Caco-2 (cell line): ENCODE measurements around the gene CYTL1. TPM values are rescaled to one million over a fixed set of nuclear protein-coding genes. Genes with fewer than 3 reads are reported as not detected.

Experiments
- BruUV-seq: library from RNA; stranded (reverse); fragments of 400-500 nt; replicated peaks from 2 replicates; lab custom pipeline; 2021; lab: Mats Ljungman, UMichigan
- CTCF ChIA-PET: fragments of 300-600 bp; sonication (Branson Sonifier 250); formaldehyde crosslinking; loops from one replicate; lab custom pipeline; 2022; ENCODE audit warnings: antibody characterized with exemption; lab: Charles Lee
- POLR2A ChIA-PET: fragments of 300-600 bp; sonication (Branson Sonifier 250); formaldehyde crosslinking; loops from one replicate; lab custom pipeline; 2022; ENCODE audit warnings: antibody characterized with exemption; lab: Charles Lee
- DNase-seq, 2 experiments: peaks; one replicate each; pipeline versions ENCODE4 v3.0.0 to v3.0.0-alpha.2; 2020 to 2022
- H3K27me3 ChIP-seq: replicated peaks from 2 replicates; pipeline ENCODE4 v1.6.0; 2011; ENCODE audit warnings: low read length; ENCODE audit not compliant: control insufficient read depth, insufficient read depth
- H3K36me3 ChIP-seq: 2 replicates; pipeline ENCODE4 v1.5.1; 2011; ENCODE audit warnings: low read length; ENCODE audit not compliant: control insufficient read depth, insufficient read depth
- H3K4me1 ChIP-seq: fragments of 250-450 bp; sonication (Bioruptor Pico); 2 replicates; pipeline ENCODE4 v1.5.1; 2020; ENCODE audit warnings: mild to moderate bottlenecking
- H3K4me3 ChIP-seq: 2 replicates; pipeline ENCODE4 v1.5.1; 2011; ENCODE audit warnings: low read depth, mild to moderate bottlenecking, control low read depth, low read length
- H3K9me3 ChIP-seq: fragments of 250-450 bp; sonication (Bioruptor Pico); 2 replicates; pipeline ENCODE4 v1.5.1; 2020; ENCODE audit warnings: mild to moderate bottlenecking, moderate library complexity
- H3K27ac Mint-ChIP-seq: one replicate; pipeline ENCODE4 v1.8.0; 2022; ENCODE audit warnings: mixed read lengths; ENCODE audit not compliant: unreplicated experiment
- H3K27me3 Mint-ChIP-seq: one replicate; pipeline ENCODE4 v1.8.0; 2022; ENCODE audit warnings: mixed read lengths; ENCODE audit not compliant: insufficient read depth, unreplicated experiment
- H3K36me3 Mint-ChIP-seq: one replicate; pipeline ENCODE4 v1.8.0; 2022; ENCODE audit warnings: mild to moderate bottlenecking, mixed read lengths; ENCODE audit not compliant: insufficient read depth, unreplicated experiment
- H3K4me1 Mint-ChIP-seq: one replicate; pipeline ENCODE4 v1.8.0; 2022; ENCODE audit warnings: low read depth, mixed read lengths; ENCODE audit not compliant: unreplicated experiment
- H3K4me3 Mint-ChIP-seq: one replicate; pipeline ENCODE4 v1.8.0; 2022; ENCODE audit warnings: mild to moderate bottlenecking, moderate library complexity, mixed read lengths; ENCODE audit not compliant: unreplicated experiment
- H3K9me3 Mint-ChIP-seq: one replicate; pipeline ENCODE4 v1.8.0; 2022; ENCODE audit warnings: mixed read lengths; ENCODE audit not compliant: unreplicated experiment
- CTCF ChIP-seq, 2 experiments: fragments of 200-600 bp in 1 of 2; IDR thresholded peaks; 1 replicate in 1 of 2; 2 replicates in 1 of 2; pipeline versions ENCODE4 v1.5.1 to v1.8.0; 2011 to 2022; ENCODE audit warnings: antibody characterized with exemption in 1 of 2, control low read depth in 1 of 2, inconsistent platforms in 1 of 2, low read depth in 1 of 2, low read length in 1 of 2, mild to moderate bottlenecking in 1 of 2, moderate library complexity in 1 of 2; ENCODE audit not compliant: insufficient read depth in 1 of 2, severe bottlenecking in 1 of 2, unreplicated experiment in 1 of 2
- intact Hi-C: fragments of 100-400 bp; cut with micrococcal nuclease; formaldehyde crosslinking; loops from one replicate; pipeline ENCODE4 v1.10.0; 2022; ENCODE audit not compliant: unreplicated experiment
- total RNA-seq: library from RNA; stranded (reverse); gene quantifications from 2 replicates; pipeline ENCODE4 v1.2.3, GENCODE V29; 2022

Gene CYTL1
- total RNA-seq, 1 experiment from 2014 or later: not detected

- ChIA-PET POLR2A (no interaction called here), CTCF (no interaction called here)
- Histone ChIP-seq H3K4me3 (no peak overlapping the region), H3K9me3 (no peaks in the 10 kb centered on the region), H3K27me3 (no peaks in the 10 kb centered on the region), H3K36me3 (no peaks in the 10 kb centered on the region), H3K4me1 (no peaks in the 10 kb centered on the region)
- no peaks in the 10 kb centered on the region for H3K4me1 Mint-ChIP-seq
- H3K36me3 Mint-ChIP-seq: no peaks in the 10 kb centered on the region
- no peak overlapping the region for H3K4me3 Mint-ChIP-seq
- H3K9me3 Mint-ChIP-seq: peaks cover 14% of the 10 kb centered on the region
- BruUV-seq: no TSS peak
- no peak for DNase-seq
- intact Hi-C loops: no loop called here
- no peaks in the 10 kb centered on the region for H3K27me3 Mint-ChIP-seq
- H3K27ac Mint-ChIP-seq: no peak overlapping the region
- TF ChIP-seq CTCF (IDR thresholded peaks at IDR 0.05; ENCODE audit: insufficient read depth in 1 of 2, low read depth in 1 of 2, low read length in 1 of 2, severe bottlenecking in 1 of 2, unreplicated experiment in 1 of 2): no peak
Measured at GRCh38 chr4:4984186-4984585, 35.1 kb downstream of the CYTL1 start.

DNA sequence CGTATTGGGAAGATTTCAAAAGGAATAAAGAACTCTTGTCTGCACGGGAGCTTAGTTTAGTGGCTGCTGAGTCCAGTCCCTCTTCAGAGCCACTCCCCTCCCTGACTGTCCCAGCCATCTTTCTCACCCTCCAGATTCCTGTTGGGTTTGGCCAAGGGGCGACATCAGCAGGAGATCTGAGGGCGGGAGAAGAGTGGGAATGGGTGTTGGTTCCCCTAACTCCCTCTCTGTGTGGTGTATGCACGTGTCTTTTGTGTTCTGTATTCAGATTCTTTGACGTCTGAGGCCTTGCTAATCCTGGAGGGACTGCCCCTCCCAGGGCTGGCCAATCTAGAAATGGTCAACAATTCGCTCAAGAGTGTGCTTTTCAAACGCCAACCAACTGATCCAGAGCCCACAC lies 37.4 kb downstream of the CYTL1 start:
- ChIA-PET CTCF (no interaction called here), POLR2A (no interaction called here)
- H3K36me3 Mint-ChIP-seq: no peaks in the 10 kb centered on the region
- TF ChIP-seq CTCF (IDR thresholded peaks at IDR 0.05; ENCODE audit: insufficient read depth in 1 of 2, low read depth in 1 of 2, low read length in 1 of 2, severe bottlenecking in 1 of 2, unreplicated experiment in 1 of 2): no peak
- no peaks in the 10 kb centered on the region for H3K36me3 ChIP-seq
- H3K4me1 ChIP-seq: no peaks in the 10 kb centered on the region
- no peaks in the 10 kb centered on the region for H3K27me3 ChIP-seq
- H3K4me1 Mint-ChIP-seq: no peaks in the 10 kb centered on the region
- DNase-seq: no peak
- no peak overlapping the region for H3K27ac Mint-ChIP-seq
- no peaks in the 10 kb centered on the region for H3K27me3 Mint-ChIP-seq
- peaks cover 31% of the 10 kb centered on the region for H3K9me3 Mint-ChIP-seq
- H3K4me3 Mint-ChIP-seq: no peak overlapping the region
- no peaks in the 10 kb centered on the region for H3K9me3 ChIP-seq
- intact Hi-C loops: no loop called here
- H3K4me3 ChIP-seq: no peak overlapping the region
- no TSS peak for BruUV-seq

DNA sequence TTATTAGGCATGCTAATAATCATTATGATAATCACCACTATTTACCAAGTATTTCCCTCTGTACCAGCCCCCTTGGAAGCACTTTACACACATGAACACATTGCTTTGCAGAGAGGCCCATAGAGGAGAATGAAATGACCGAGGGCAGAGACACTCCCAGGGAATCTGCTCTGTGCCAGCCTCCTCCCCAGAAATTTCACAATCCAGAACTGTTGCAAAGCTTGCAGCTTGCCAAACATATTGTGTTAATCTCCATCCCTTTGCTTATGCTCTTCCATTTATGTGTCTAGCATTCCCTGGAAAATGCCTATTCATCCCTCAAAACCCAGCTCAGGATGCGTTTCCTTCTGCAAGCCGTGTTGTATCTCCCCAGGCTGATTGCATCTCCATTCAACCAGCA lies 37.8 kb downstream of the CYTL1 start:
- Mint-ChIP-seq H3K27me3 (no peaks in the 10 kb centered on the region), H3K36me3 (no peaks in the 10 kb centered on the region), H3K4me3 (no peak overlapping the region), H3K9me3 (peaks cover 31% of the 10 kb centered on the region), H3K27ac (no peak overlapping the region), H3K4me1 (no peaks in the 10 kb centered on the region)
- CTCF ChIA-PET: no interaction called here
- no peak for DNase-seq
- POLR2A ChIA-PET: no interaction called here
- no TSS peak for BruUV-seq
- intact Hi-C loops: no loop called here
- TF ChIP-seq CTCF (IDR thresholded peaks at IDR 0.05; ENCODE audit: insufficient read depth in 1 of 2, low read depth in 1 of 2, low read length in 1 of 2, severe bottlenecking in 1 of 2, unreplicated experiment in 1 of 2): no peak
- no peaks in the 10 kb centered on the region for H3K36me3 ChIP-seq
- no peaks in the 10 kb centered on the region for H3K27me3 ChIP-seq
- H3K9me3 ChIP-seq: no peaks in the 10 kb centered on the region
- H3K4me3 ChIP-seq: no peak overlapping the region
- no peaks in the 10 kb centered on the region for H3K4me1 ChIP-seq
